H9 (cell line): Measurements from ENCODE around the gene CYP4V2. TPM values are rescaled to one million over a fixed set of nuclear protein-coding genes. Genes with fewer than 3 reads are reported as not detected.

ENCODE experiments used
- DNase-seq: peaks from one replicate; pipeline ENCODE4 v3.0.0-alpha.2; 2017
- H2AFZ ChIP-seq: one replicate; pipeline ENCODE4 v1.6.1; 2013; ENCODE audit warnings: mild to moderate bottlenecking, low read length, control low read depth, moderate library complexity
- H2AK5ac ChIP-seq: 2 replicates; pipeline ENCODE4 v1.6.1; 2013; ENCODE audit warnings: low read length, control low read depth, mixed read lengths; ENCODE audit not compliant: insufficient read length
- H2BK120ac ChIP-seq: one replicate; pipeline ENCODE4 v1.6.1; 2013; ENCODE audit warnings: low read depth, mild to moderate bottlenecking, low read length, control low read depth, inconsistent platforms; ENCODE audit not compliant: poor library complexity, severe bottlenecking
- H2BK12ac ChIP-seq: 2 replicates; pipeline ENCODE4 v1.6.1; 2013; ENCODE audit warnings: low read length, control low read depth, mixed read lengths, low read depth; ENCODE audit not compliant: insufficient read length
- H2BK15ac ChIP-seq: 2 replicates; pipeline ENCODE4 v1.6.1; 2013; ENCODE audit warnings: low read depth, low read length, control low read depth
- H2BK20ac ChIP-seq: one replicate; pipeline ENCODE4 v1.6.1; 2013; ENCODE audit warnings: low read depth, mild to moderate bottlenecking, low read length, control low read depth, inconsistent platforms; ENCODE audit not compliant: poor library complexity, severe bottlenecking
- H2BK5ac ChIP-seq: 2 replicates; pipeline ENCODE4 v1.6.1; 2013; ENCODE audit warnings: low read length, control low read depth, mixed read lengths; ENCODE audit not compliant: insufficient read length
- H3K14ac ChIP-seq: 2 replicates; pipeline ENCODE4 v1.6.1; 2013; ENCODE audit warnings: low read length, control low read depth; ENCODE audit not compliant: insufficient read depth
- H3K18ac ChIP-seq: 2 replicates; pipeline ENCODE4 v1.6.1; 2013; ENCODE audit warnings: low read depth, mild to moderate bottlenecking, mixed read lengths, low read length, control low read depth; ENCODE audit not compliant: insufficient read length
- H3K23ac ChIP-seq: 2 replicates; pipeline ENCODE4 v1.6.1; 2013; ENCODE audit warnings: low read length, control low read depth, mixed read lengths, low read depth; ENCODE audit not compliant: insufficient read length
- H3K23me2 ChIP-seq: 2 replicates; pipeline ENCODE4 v1.6.1; 2013; ENCODE audit warnings: low read depth, mild to moderate bottlenecking, mixed read lengths, low read length, control low read depth; ENCODE audit not compliant: insufficient read length, poor library complexity, severe bottlenecking
- H3K27ac ChIP-seq: 2 replicates; pipeline ENCODE4 v1.5.1; 2013; ENCODE audit warnings: low read length, control low read depth, mixed read lengths, low read depth; ENCODE audit not compliant: insufficient read length
- H3K27me3 ChIP-seq: 2 replicates; pipeline ENCODE4 v1.6.1; 2013; ENCODE audit warnings: low read length, control low read depth, inconsistent platforms; ENCODE audit not compliant: insufficient read depth
- H3K4ac ChIP-seq: 2 replicates; pipeline ENCODE4 v1.6.1; 2013; ENCODE audit warnings: low read depth, mild to moderate bottlenecking, control low read depth, inconsistent platforms, low read length, moderate library complexity
- H3K4me1 ChIP-seq: 2 replicates; pipeline ENCODE4 v1.6.1; 2013; ENCODE audit warnings: low read length, control low read depth, inconsistent platforms; ENCODE audit not compliant: insufficient read depth
- H3K4me2 ChIP-seq: 2 replicates; pipeline ENCODE4 v1.6.1; 2013; ENCODE audit warnings: low read length, control low read depth, mixed read lengths; ENCODE audit not compliant: insufficient read length, insufficient read depth
- H3K56ac ChIP-seq: 2 replicates; pipeline ENCODE4 v1.6.1; 2013; ENCODE audit warnings: low read depth, mild to moderate bottlenecking, mixed read lengths, low read length, control low read depth; ENCODE audit not compliant: insufficient read length
- H3K79me1 ChIP-seq: 2 replicates; pipeline ENCODE4 v1.6.1; 2013; ENCODE audit warnings: low read depth, mild to moderate bottlenecking, moderate library complexity, low read length, control low read depth, inconsistent platforms; ENCODE audit not compliant: insufficient read depth, poor library complexity, severe bottlenecking
- H3K79me2 ChIP-seq: 2 replicates; pipeline ENCODE4 v1.6.1; 2013; ENCODE audit warnings: low read length, control low read depth, inconsistent platforms; ENCODE audit not compliant: insufficient read depth
- H3K9ac ChIP-seq: 2 replicates; pipeline ENCODE4 v1.6.1; 2013; ENCODE audit warnings: low read length, control low read depth, mixed read lengths; ENCODE audit not compliant: insufficient read length; ENCODE audit errors: extremely low read depth
- H3K9me3 ChIP-seq: one replicate; pipeline ENCODE4 v1.6.1; 2013; ENCODE audit warnings: low read depth, low read length, inconsistent platforms; ENCODE audit not compliant: control insufficient read depth
- H3T11ph ChIP-seq: one replicate; pipeline ENCODE4 v1.6.1; 2013; ENCODE audit warnings: mild to moderate bottlenecking, low read length, control low read depth, inconsistent platforms
- H4K20me1 ChIP-seq: one replicate; pipeline ENCODE4 v1.6.1; 2013; ENCODE audit not compliant: control insufficient read depth, insufficient read length, insufficient read depth
- H4K5ac ChIP-seq: 2 replicates; pipeline ENCODE4 v1.6.1; 2013; ENCODE audit warnings: low read depth, mild to moderate bottlenecking, mixed read lengths, low read length, control low read depth; ENCODE audit not compliant: insufficient read length
- H4K8ac ChIP-seq: replicated peaks from 2 replicates; pipeline ENCODE4 v1.6.1; 2013; ENCODE audit warnings: low read length, control low read depth, mixed read lengths, low read depth; ENCODE audit not compliant: insufficient read length
- H4K91ac ChIP-seq: 2 replicates; pipeline ENCODE4 v1.6.1; 2013; ENCODE audit warnings: low read depth, mild to moderate bottlenecking, moderate library complexity, mixed read lengths, low read length, control low read depth; ENCODE audit not compliant: insufficient read length
- H3K27ac Mint-ChIP-seq, 3 experiments: 2 replicates in 2 of 3; 3 replicates in 1 of 3; pipeline ENCODE4 v1.8.0; 2020 to 2021; ENCODE audit warnings: mixed read lengths in 3 of 3, mild to moderate bottlenecking in 1 of 3, moderate library complexity in 1 of 3
- H3K27me3 Mint-ChIP-seq: 2 replicates; pipeline ENCODE4 v1.8.0; 2021; ENCODE audit warnings: low read depth, mild to moderate bottlenecking, moderate library complexity, mixed read lengths
- H3K36me3 Mint-ChIP-seq, 3 experiments: 2 replicates in 2 of 3; 3 replicates in 1 of 3; pipeline ENCODE4 v1.8.0; 2020 to 2021; ENCODE audit warnings: low read depth in 3 of 3, mixed read lengths in 3 of 3; ENCODE audit not compliant: insufficient read depth in 1 of 3
- H3K4me1 Mint-ChIP-seq, 2 experiments: 2 replicates each; pipeline ENCODE4 v1.8.0; 2020; ENCODE audit warnings: mixed read lengths in 2 of 2
- H3K4me3 Mint-ChIP-seq, 2 experiments: 2 replicates in 1 of 2; 3 replicates in 1 of 2; pipeline ENCODE4 v1.8.0; 2020 to 2021; ENCODE audit warnings: mild to moderate bottlenecking in 2 of 2, mixed read lengths in 2 of 2, moderate library complexity in 1 of 2
- H3K9me3 Mint-ChIP-seq, 2 experiments: 2 replicates in 1 of 2; 3 replicates in 1 of 2; pipeline ENCODE4 v1.8.0; 2020; ENCODE audit warnings: mild to moderate bottlenecking in 2 of 2, mixed read lengths in 2 of 2, moderate library complexity in 1 of 2
- CTCF ChIP-seq: fragments of 200-600 bp; sonication (generic); conservative IDR thresholded peaks from 3 replicates; pipeline ENCODE4 v1.8.0; 2021; ENCODE audit warnings: antibody characterized with exemption, mild to moderate bottlenecking
- WGBS: extraction: QIAGEN DNeasy Blood & Tissue Kit; methylation state at CpG from one replicate; pipeline ENCODE4 v1.1.7; 2013; ENCODE audit warnings: missing lambda C conversion rate, low lambda C conversion rate, mixed read lengths; ENCODE audit not compliant: insufficient read length; ENCODE audit errors: extremely low coverage; 5-methylcytosine and 5-hydroxymethylcytosine counted together
- total RNA-seq: library from RNA; stranded (reverse); gene quantifications from 2 replicates; pipeline ENCODE4 v1.2.1, GENCODE V29; 2021

The CYP4V2 gene
- total RNA-seq, 1 experiment from 2014 or later: 1.0 TPM

DNA sequence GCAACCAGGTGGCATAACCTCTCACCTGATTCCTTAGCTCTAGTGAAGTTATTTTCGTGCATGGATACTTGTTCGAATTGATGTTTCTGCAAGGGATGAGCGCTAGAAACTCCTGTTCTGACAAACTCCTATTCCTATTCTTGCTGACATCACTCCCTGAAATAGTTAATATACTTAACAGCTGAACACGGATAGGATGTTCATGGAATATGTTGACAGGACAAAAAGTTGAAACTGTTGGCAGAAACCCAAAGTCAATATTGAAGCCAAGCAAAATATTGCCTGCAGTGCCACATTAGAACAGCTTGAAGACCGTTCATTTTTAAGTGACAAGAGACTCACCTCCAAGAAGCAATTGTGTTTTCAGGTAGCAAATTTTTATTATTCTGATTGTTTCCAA is 35.9 kb downstream of the CYP4V2 start, which contains the start of gene KLKB1:
TSS of gene KLKB1 (plus strand) at position 287 of the 400 bp plus-strand sequence. CDS start 689 bp downstream, outside the sequence.
- Histone ChIP-seq H2AFZ (no peak within 1 kb of the TSS), H2BK120ac (no peak within 1 kb of the TSS), H2AK5ac (no peak within 1 kb of the TSS), H3K9me3 (peaks cover 25% of the 10 kb centered on the region), H2BK20ac (no peak within 1 kb of the TSS), H3K4ac (no peak within 1 kb of the TSS), H3K79me1 (no peaks in the 10 kb centered on the region), H3K4me2 (no peak within 1 kb of the TSS), H3K14ac (no peak within 1 kb of the TSS), H3K9ac (no peak within 1 kb of the TSS), H3K4me1 (no peaks in the 10 kb centered on the region; the same call in 1 of the 2 replicates), H4K20me1 (no peaks in the 10 kb centered on the region), H4K8ac (no peak within 1 kb of the TSS), H4K5ac (no peak within 1 kb of the TSS), H2BK5ac (peak within 1 kb of the TSS; percentile 49), H3K27me3 (no peaks in the 10 kb centered on the region), H3K56ac (no peak within 1 kb of the TSS), H3T11ph (no peak within 1 kb of the TSS), H3K79me2 (no peaks in the 10 kb centered on the region), H3K27ac (no peak within 1 kb of the TSS), H2BK15ac (no peak within 1 kb of the TSS), H4K91ac (peak within 1 kb of the TSS; percentile 43), H2BK12ac (peak within 1 kb of the TSS; percentile 94), H3K18ac (peak within 1 kb of the TSS; percentile 42), H3K23me2 (no peaks in the 10 kb centered on the region), H3K23ac (no peak within 1 kb of the TSS)
- H3K27me3 Mint-ChIP-seq: peaks cover 8% of the 10 kb centered on the region
- no peak for TF ChIP-seq CTCF
- DNase-seq: no peak
- 0 out of 7 replicates have a peak within 1 kb of the TSS, but pooled peaks of 1 of the 3 experiments have one; percentile 30 for H3K27ac Mint-ChIP-seq
- peaks cover 11 to 30% of the 10 kb centered on the region in 2 experiments for H3K4me1 Mint-ChIP-seq
- no peak within 1 kb of the TSS for H3K4me3 Mint-ChIP-seq
- H3K36me3 Mint-ChIP-seq: peaks cover 29 to 46% (median 32%) of the 10 kb centered on the region in 3 experiments
- no CpG with 5 or more reads among the region's 5 CpGs for WGBS
- peaks cover 34 to 37% of the 10 kb centered on the region in 2 experiments for H3K9me3 Mint-ChIP-seq
